Measurements from ENCODE around the gene STAM. TPM values are rescaled to one million over a fixed set of nuclear protein-coding genes. Genes with fewer than 3 reads are reported as not detected.

Gene STAM
- polyA plus RNA-seq, 1 donor (not counting 4 experiments of a cell fraction or from before 2014, with no cell fraction given) = 34.1 TPM

DNA sequence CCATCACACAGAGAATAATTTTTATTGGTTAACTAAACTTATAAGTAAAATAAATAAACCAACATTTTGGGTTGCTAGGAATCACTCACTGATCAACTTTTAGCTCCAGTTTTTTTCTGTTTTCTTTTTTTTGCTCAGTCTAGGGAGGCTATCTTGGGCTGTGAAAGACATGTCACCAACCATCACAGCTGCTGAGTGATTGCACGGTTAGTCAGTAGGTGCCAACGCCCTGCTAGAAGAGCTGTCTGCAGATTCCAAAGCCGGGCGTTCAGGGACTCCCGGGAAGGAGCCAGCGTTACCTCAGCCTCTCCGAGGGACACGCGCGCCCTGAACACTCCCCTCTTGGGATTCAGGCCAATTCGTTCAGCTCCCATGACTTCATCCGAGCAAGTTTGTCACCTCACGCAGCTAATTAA, 604 bp upstream of the STAM start:
- H4K20me1 ChIP-seq (ENCODE audit: control insufficient read depth, extremely low read depth, insufficient read depth, low read length) = no peaks in the 10 kb centered on the region
- no peak for FAIRE-seq
- peak overlapping the region; percentile 98 for H3K9ac ChIP-seq (ENCODE audit: control insufficient read depth, extremely low read depth, insufficient read depth, low read length)
- H3K4me2 ChIP-seq (ENCODE audit: control insufficient read depth, extremely low read depth, insufficient read depth, low read depth, low read length) = peak overlapping the region; percentile 71
- H3K9me1 ChIP-seq (ENCODE audit: control insufficient read depth, extremely low read depth, insufficient read depth, low read length) = no peaks in the 10 kb centered on the region
- TF ChIP-seq EZH2 (IDR thresholded peaks at IDR 0.05; ENCODE audit: low read length) (no peak), CTCF (optimal IDR thresholded peaks at IDR 0.05 in 1 of 3, IDR thresholded peaks at IDR 0.05 in 1 of 3, conservative IDR thresholded peaks at IDR 0.05 in 1 of 3; ENCODE audit: extremely low read depth in 1 of 3, insufficient read depth in 2 of 3, low read length in 3 of 3) (no peak)
- no peaks in the 10 kb centered on the region for H3K9me3 ChIP-seq (ENCODE audit: control insufficient read depth, low read depth, low read length)
- peak overlapping the region; percentile 100 for H3K27ac ChIP-seq (ENCODE audit: control insufficient read depth, insufficient read depth, low read length)
- H3K27me3 ChIP-seq (ENCODE audit: control insufficient read depth, extremely low read depth, insufficient read depth, low read length) = no peaks in the 10 kb centered on the region
- peak overlapping the region; percentile 92 for H2AFZ ChIP-seq (ENCODE audit: control insufficient read depth, low read length)
- peaks cover 0 to 3% of the 10 kb centered on the region in 2 experiments for H3K36me3 ChIP-seq (ENCODE audit: control insufficient read depth in 2 of 2, extremely low read depth in 1 of 2, insufficient read depth in 2 of 2, low read length in 2 of 2)
- dilution Hi-C loops (cut with MboI; ENCODE audit: extremely low pct_ligation_motif_present, low sequenced_read_pairs) = no loop called here
- peak overlapping the region; percentile 80 to 100 (median 81) for H3K4me3 ChIP-seq (ENCODE audit: control insufficient read depth in 2 of 3, extremely low read depth in 1 of 3, insufficient read depth in 2 of 3, low read depth in 1 of 3, low read length in 3 of 3)
- H3K79me2 ChIP-seq (ENCODE audit: control insufficient read depth, insufficient read depth, low read length) = peaks cover 60% of the 10 kb centered on the region
- peaks cover 28% of the 10 kb centered on the region for H3K4me1 ChIP-seq (ENCODE audit: control insufficient read depth, extremely low read depth, insufficient read depth, low read length)
- no peak for DNase-seq (ENCODE audit: low read depth, low spot score)

- Histone ChIP-seq H3K4me3 (ENCODE audit: control insufficient read depth in 2 of 3, extremely low read depth in 1 of 3, insufficient read depth in 2 of 3, low read depth in 1 of 3, low read length in 3 of 3) (peak overlapping the region; percentile 80 to 100 (median 81)), H3K4me1 (ENCODE audit: control insufficient read depth, extremely low read depth, insufficient read depth, low read length) (peaks cover 27% of the 10 kb centered on the region), H2AFZ (ENCODE audit: control insufficient read depth, low read length) (peak overlapping the region; percentile 92), H3K9me3 (ENCODE audit: control insufficient read depth, low read depth, low read length) (no peaks in the 10 kb centered on the region), H3K9ac (ENCODE audit: control insufficient read depth, extremely low read depth, insufficient read depth, low read length) (peak overlapping the region; percentile 98), H3K27me3 (ENCODE audit: control insufficient read depth, extremely low read depth, insufficient read depth, low read length) (no peaks in the 10 kb centered on the region), H3K36me3 (ENCODE audit: control insufficient read depth in 2 of 2, extremely low read depth in 1 of 2, insufficient read depth in 2 of 2, low read length in 2 of 2) (peaks cover 0 to 3% of the 10 kb centered on the region in 2 experiments), H3K27ac (ENCODE audit: control insufficient read depth, insufficient read depth, low read length) (peak overlapping the region; percentile 100), H4K20me1 (ENCODE audit: control insufficient read depth, extremely low read depth, insufficient read depth, low read length) (no peaks in the 10 kb centered on the region), H3K9me1 (ENCODE audit: control insufficient read depth, extremely low read depth, insufficient read depth, low read length) (no peaks in the 10 kb centered on the region), H3K79me2 (ENCODE audit: control insufficient read depth, insufficient read depth, low read length) (peaks cover 72% of the 10 kb centered on the region), H3K4me2 (ENCODE audit: control insufficient read depth, extremely low read depth, insufficient read depth, low read depth, low read length) (peak overlapping the region; percentile 92)
- TF ChIP-seq CTCF (optimal IDR thresholded peaks at IDR 0.05 in 1 of 3, IDR thresholded peaks at IDR 0.05 in 1 of 3, conservative IDR thresholded peaks at IDR 0.05 in 1 of 3; ENCODE audit: extremely low read depth in 1 of 3, insufficient read depth in 2 of 3, low read length in 3 of 3) = no peak
- no peak for TF ChIP-seq EZH2 (IDR thresholded peaks at IDR 0.05; ENCODE audit: low read length)
- DNase-seq (ENCODE audit: low read depth, low spot score) = no peak
- peak; percentile 75 for FAIRE-seq
- dilution Hi-C loops (cut with MboI; ENCODE audit: extremely low pct_ligation_motif_present, low sequenced_read_pairs) = no loop called here
These were observed 563 bp downstream of the STAM start for GRCh38 chr10:17644485-17644943.

Measured in keratinocyte (primary cell).